AG04450 (cell line): ENCODE results near the gene AGAP3. TPM values are rescaled to one million over a fixed set of nuclear protein-coding genes. Genes with fewer than 3 reads are reported as not detected.

Experiments
- CTCF ChIA-PET: fragments of 300-600, 350-600 bp; formaldehyde crosslinking; extraction: SDS; loops from one replicate; lab custom pipeline; 2022; ENCODE audit warnings: antibody characterized with exemption, inconsistent platforms; lab: Charles Lee
- POLR2A ChIA-PET: fragments of 350-600 bp; formaldehyde crosslinking; extraction: SDS; loops from one replicate; lab custom pipeline; 2021; ENCODE audit warnings: antibody characterized with exemption, inconsistent platforms; lab: Yijun Ruan, JAX
- DNase-seq: peaks from one replicate; pipeline ENCODE4 v3.0.0-alpha.2; 2011; ENCODE audit warnings: low read depth, low spot score
- H3K27ac ChIP-seq: one replicate; pipeline ENCODE4 v1.5.1; 2012; ENCODE audit warnings: low read depth, low read length, control low read depth
- H3K27me3 ChIP-seq: one replicate; pipeline ENCODE4 v1.6.0; 2012; ENCODE audit warnings: low read length; ENCODE audit not compliant: control insufficient read depth, insufficient read depth
- H3K4me3 ChIP-seq: 2 replicates; pipeline ENCODE4 v1.5.1; 2011; ENCODE audit warnings: mild to moderate bottlenecking, low read depth, low read length, control low read depth
- H3K9me3 ChIP-seq: 2 replicates; pipeline ENCODE4 v1.5.1; 2012; ENCODE audit warnings: low read length; ENCODE audit not compliant: control insufficient read depth, insufficient read depth
- polyA plus RNA-seq: library from polyadenylated mRNA; depleted of rRNA; stranded (reverse); fragments of >200 nt; gene quantifications from 2 replicates; pipeline ENCODE4 v1.2.3, GENCODE V29; 2011
- TF ChIP-seq, protein P1 (sequence below): IDR thresholded peaks from 2 replicates; pipeline ENCODE4 v1.5.1; 2011; ENCODE audit warnings: low read depth, low read length, control low read depth, inconsistent platforms

The AGAP3 gene
- polyA plus RNA-seq, 1 experiment, result 44.6 TPM

DNA sequence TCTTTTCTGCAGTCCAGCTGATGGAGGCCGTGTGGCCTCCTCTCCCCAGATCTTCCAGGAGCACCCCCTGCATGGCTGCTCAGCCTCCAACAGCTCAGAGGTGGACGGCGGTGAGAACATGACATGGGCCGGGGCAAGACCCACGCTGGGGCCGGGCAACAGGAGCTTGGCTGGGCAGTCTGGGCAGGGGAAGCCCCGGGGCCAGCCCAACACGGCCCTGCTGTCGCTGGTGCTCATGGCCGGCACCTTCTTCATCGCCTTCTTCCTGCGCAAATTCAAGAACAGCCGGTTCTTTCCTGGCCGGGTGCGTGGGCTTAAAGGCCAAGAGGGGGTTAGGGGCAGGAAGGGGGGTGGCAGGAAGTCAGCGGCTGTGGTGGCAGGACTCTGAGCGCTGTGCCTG lies 12.3 kb upstream of the AGAP3 start:
- TF ChIP-seq, protein P1, sequence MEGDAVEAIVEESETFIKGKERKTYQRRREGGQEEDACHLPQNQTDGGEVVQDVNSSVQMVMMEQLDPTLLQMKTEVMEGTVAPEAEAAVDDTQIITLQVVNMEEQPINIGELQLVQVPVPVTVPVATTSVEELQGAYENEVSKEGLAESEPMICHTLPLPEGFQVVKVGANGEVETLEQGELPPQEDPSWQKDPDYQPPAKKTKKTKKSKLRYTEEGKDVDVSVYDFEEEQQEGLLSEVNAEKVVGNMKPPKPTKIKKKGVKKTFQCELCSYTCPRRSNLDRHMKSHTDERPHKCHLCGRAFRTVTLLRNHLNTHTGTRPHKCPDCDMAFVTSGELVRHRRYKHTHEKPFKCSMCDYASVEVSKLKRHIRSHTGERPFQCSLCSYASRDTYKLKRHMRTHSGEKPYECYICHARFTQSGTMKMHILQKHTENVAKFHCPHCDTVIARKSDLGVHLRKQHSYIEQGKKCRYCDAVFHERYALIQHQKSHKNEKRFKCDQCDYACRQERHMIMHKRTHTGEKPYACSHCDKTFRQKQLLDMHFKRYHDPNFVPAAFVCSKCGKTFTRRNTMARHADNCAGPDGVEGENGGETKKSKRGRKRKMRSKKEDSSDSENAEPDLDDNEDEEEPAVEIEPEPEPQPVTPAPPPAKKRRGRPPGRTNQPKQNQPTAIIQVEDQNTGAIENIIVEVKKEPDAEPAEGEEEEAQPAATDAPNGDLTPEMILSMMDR, result no peak
- Histone ChIP-seq H3K4me3 (no peak overlapping the region), H3K27ac (no peak overlapping the region), H3K27me3 (no peaks in the 10 kb centered on the region), H3K9me3 (no peaks in the 10 kb centered on the region; the same call in 1 of the 2 replicates)
- ChIA-PET CTCF (no interaction called here), POLR2A (no interaction called here)
- DNase-seq, result no peak

DNA sequence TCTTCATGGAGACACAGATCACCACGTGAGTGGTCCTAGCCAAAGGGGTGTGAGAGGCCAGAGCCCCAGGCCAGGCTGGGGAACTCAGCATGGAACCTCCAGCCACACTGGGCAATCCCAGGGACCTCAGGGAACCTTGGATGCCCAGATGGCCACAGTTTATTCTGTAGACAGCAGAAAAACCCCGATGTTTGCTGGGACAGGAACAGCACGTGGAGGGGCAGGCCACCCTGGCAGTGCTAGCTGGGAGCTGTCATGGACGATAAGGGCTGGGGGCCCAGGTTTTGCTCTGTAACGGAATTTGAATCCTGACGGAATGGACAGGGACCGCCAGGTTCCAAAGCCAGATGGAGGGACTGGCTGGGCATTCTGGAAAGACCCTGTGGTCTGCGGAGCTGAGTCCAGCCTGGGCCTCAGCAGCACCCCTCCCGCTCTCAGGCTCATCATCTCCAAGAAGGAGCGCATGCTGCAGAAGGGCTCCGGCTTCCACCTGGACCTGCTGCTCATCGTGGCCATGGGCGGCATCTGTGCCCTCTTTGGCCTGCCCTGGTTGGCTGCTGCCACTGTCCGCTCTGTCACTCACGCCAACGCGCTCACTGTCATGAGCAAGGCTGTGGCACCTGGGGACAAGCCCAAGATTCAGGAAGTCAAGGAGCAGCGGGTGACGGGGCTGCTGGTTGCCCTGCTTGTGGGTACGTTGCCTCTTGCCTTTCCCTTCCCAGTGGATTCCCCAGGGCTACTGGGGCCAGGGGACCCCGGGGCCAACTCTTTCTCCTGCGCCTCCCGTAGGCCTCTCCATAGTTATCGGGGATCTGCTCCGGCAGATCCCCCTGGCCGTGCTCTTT lies 11.2 kb upstream of the AGAP3 start:
- CTCF ChIA-PET, result no interaction called here
- POLR2A ChIA-PET, result no interaction called here
- TF ChIP-seq, protein P1, result no peak
- Histone ChIP-seq H3K27me3 (no peaks in the 10 kb centered on the region), H3K9me3 (no peaks in the 10 kb centered on the region; the same call in 1 of the 2 replicates), H3K4me3 (no peak overlapping the region), H3K27ac (no peak overlapping the region)
- DNase-seq, result no peak

DNA sequence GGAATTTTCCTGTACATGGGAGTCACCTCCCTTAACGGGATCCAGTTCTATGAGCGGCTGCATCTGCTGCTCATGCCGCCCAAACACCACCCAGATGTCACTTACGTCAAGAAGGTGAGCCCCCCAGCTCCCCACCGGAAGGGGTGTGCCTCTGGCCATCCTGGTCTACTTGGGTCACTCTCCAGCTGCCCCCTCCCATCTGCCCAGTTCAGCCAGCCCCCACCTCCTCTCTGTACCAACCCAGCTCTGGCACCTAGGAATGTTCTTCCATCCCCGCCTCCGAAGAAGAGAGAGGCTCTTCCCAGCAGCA lies 10.7 kb upstream of the AGAP3 start:
- ChIA-PET CTCF (no interaction called here), POLR2A (no interaction called here)
- TF ChIP-seq, protein P1, result no peak
- Histone ChIP-seq H3K27ac (no peak overlapping the region), H3K4me3 (no peak overlapping the region), H3K27me3 (no peaks in the 10 kb centered on the region), H3K9me3 (peaks cover 3% of the 10 kb centered on the region; the same call in 1 of the 2 replicates)
- no peak for DNase-seq

DNA sequence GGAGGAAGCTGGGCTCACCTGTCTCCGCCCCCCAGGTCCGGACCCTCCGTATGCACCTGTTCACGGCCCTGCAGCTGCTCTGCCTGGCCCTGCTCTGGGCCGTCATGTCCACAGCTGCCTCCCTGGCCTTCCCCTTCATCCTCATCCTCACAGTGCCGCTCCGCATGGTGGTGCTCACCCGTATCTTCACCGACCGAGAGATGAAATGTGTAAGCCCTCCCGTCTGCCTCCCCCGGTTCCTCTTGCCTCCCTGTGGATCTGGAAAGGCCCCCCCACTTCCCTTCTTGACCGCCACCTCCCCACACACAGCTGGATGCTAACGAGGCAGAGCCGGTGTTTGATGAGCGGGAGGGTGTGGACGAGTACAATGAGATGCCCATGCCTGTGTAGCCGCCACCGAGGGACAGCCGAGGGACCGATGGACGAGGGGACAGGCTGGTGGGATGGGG lies 10.3 kb upstream of the AGAP3 start:
- Histone ChIP-seq H3K9me3 (peaks cover 3% of the 10 kb centered on the region; the same call in 1 of the 2 replicates), H3K4me3 (no peak overlapping the region), H3K27me3 (no peaks in the 10 kb centered on the region), H3K27ac (no peak overlapping the region)
- TF ChIP-seq, protein P1, result no peak
- ChIA-PET POLR2A (interaction anchor here (0.6 kb wide), 1 partner anchor 29 kb away, joined by 3 read pairs; no protein-coding TSS in a partner anchor), CTCF (interaction anchor here (0.9 kb wide), 1 partner anchor 15 kb away, joined by 3 read pairs; no protein-coding TSS in a partner anchor)
- no peak for DNase-seq
